ENCODE data around the gene COL19A1. TPM values are rescaled to one million over a fixed set of nuclear protein-coding genes. Genes with fewer than 3 reads are reported as not detected.

Gene COL19A1
- total and polyA plus RNA-seq, 2 of the 13 experiments (the other 11 are each of a cell fraction or from before 2014, with no cell fraction given): not detected

DNA sequence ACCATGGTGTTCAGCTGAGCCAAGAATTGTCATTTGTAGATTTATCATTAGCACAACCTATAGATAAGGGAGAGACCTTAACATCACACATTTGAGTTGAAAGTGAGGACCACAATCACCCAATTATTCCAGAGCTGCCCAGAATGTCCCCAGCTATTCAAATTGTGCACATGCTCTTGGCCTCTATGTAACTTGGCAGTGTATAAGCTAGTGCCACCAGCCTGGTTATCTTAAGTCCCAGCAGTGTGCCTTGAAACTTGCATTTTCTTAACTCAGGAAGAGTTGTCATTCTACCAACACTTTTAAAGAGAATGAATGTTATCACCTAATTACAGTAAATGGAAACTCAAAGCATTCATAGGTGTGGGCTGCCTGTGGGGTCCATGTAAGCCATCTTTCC is 245.4 kb downstream of the COL19A1 start:
- H3K9ac ChIP-seq (ENCODE audit: insufficient read depth, low read depth, low read length): no peak overlapping the region
- in situ Hi-C loops (cut with HindIII; ENCODE audit: extremely low pct_ligation_motif_present, low pct_unique_long_range_greater_than_20kb): loop anchor here (25.0 kb wide), 2 partner anchors 374 to 1474 kb away; partner anchors contain the start of gene ADGRB3
- no TSS peak for BruUV-seq (replicated peaks)

More for the DNA sequence above, 245.4 kb downstream of the COL19A1 start:
- H3K79me2 ChIP-seq (ENCODE audit: insufficient read depth, low read length): no peaks in the 10 kb centered on the region
- TF ChIP-seq ZFP82 (CRISPR knock-in tag; IDR thresholded peaks at IDR 0.05; ENCODE audit: borderline replicate concordance) (no peak), ZNF280B (CRISPR knock-in tag; IDR thresholded peaks at IDR 0.05; ENCODE audit: borderline replicate concordance) (no peak), SRSF4 (IDR thresholded peaks at IDR 0.05; ENCODE audit: low read depth, low read length, poor library complexity, severe bottlenecking) (no peak), NFKB2 (CRISPR knock-in tag; IDR thresholded peaks at IDR 0.05; ENCODE audit: borderline replicate concordance) (no peak), ZNF143 (CRISPR knock-in tag; IDR thresholded peaks at IDR 0.05) (no peak), XBP1 (CRISPR knock-in tag; IDR thresholded peaks at IDR 0.05) (no peak), ZBTB49 (CRISPR knock-in tag; IDR thresholded peaks at IDR 0.05; ENCODE audit: borderline replicate concordance) (no peak), ZNF367 (CRISPR knock-in tag; IDR thresholded peaks at IDR 0.05; ENCODE audit: borderline replicate concordance) (no peak), PTBP1 (IDR thresholded peaks at IDR 0.05; ENCODE audit: low read depth, low read length, poor library complexity, severe bottlenecking) (no peak), ZNF431 (CRISPR knock-in tag; IDR thresholded peaks at IDR 0.05; ENCODE audit: borderline replicate concordance, low read depth) (no peak), MYC (CRISPR knock-in tag; IDR thresholded peaks at IDR 0.05; ENCODE audit: borderline replicate concordance) (no peak), ZNF510 (CRISPR knock-in tag; IDR thresholded peaks at IDR 0.05; ENCODE audit: low read depth) (no peak)
- TF ChIP-seq, protein P1, sequence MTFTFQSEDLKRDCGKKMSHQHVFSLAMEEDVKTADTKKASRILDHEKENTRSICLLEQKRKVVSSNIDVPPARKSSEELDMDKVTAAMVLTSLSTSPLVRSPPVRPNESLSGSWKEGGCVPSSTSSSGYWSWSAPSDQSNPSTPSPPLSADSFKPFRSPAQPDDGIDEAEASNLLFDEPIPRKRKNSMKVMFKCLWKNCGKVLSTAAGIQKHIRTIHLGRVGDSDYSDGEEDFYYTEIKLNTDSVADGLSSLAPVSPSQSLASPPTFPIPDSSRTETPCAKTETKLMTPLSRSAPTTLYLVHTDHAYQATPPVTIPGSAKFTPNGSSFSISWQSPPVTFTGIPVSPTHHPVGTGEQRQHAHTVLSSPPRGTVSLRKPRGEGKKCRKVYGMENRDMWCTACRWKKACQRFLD (CRISPR knock-in tag; IDR thresholded peaks at IDR 0.05; ENCODE audit: borderline replicate concordance): no peak
- TF ChIP-seq, protein P2, sequence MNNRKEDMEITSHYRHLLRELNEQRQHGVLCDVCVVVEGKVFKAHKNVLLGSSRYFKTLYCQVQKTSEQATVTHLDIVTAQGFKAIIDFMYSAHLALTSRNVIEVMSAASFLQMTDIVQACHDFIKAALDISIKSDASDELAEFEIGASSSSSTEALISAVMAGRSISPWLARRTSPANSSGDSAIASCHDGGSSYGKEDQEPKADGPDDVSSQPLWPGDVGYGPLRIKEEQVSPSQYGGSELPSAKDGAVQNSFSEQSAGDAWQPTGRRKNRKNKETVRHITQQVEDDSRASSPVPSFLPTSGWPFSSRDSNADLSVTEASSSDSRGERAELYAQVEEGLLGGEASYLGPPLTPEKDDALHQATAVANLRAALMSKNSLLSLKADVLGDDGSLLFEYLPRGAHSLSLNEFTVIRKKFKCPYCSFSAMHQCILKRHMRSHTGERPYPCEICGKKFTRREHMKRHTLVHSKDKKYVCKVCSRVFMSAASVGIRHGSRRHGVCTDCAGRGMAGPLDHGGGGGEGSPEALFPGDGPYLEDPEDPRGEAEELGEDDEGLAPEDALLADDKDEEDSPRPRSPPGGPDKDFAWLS (CRISPR knock-in tag; IDR thresholded peaks at IDR 0.05; ENCODE audit: borderline replicate concordance): no peak
- H3K27ac ChIP-seq (ENCODE audit: extremely low read length, insufficient read depth, low read length): no peak overlapping the region
- H3K4me1 ChIP-seq (ENCODE audit: insufficient read depth, low read length): no peaks in the 10 kb centered on the region
- intact Hi-C loops (cut with micrococcal nuclease; ENCODE audit: unreplicated experiment): no loop called here
- POLR2A ChIA-PET: no interaction called here
- no peak for FAIRE-seq
- no peaks in the 10 kb centered on the region for H3K9me3 ChIP-seq (ENCODE audit: low read length)
- no peak overlapping the region for H3K4me2 ChIP-seq (ENCODE audit: low read depth, low read length)
- no peak overlapping the region for H2AFZ ChIP-seq (ENCODE audit: low read length)
- no peak overlapping the region for H3K4me3 ChIP-seq (replicated peaks in 1 of 3; ENCODE audit: insufficient read depth in 1 of 3, low read depth in 2 of 3, low read length in 3 of 3)
- CTCF ChIA-PET (ENCODE audit: low intra/inter-chr PET ratio, low total read pairs): no interaction called here
- no peak for ATAC-seq
- H4K20me1 ChIP-seq (ENCODE audit: insufficient read depth, low read length): no peaks in the 10 kb centered on the region
- H3K36me3 ChIP-seq (replicated peaks in 1 of 2; ENCODE audit: control insufficient read depth in 1 of 2, insufficient read depth in 2 of 2, low read length in 2 of 2): no peaks in the 10 kb centered on the region
- no peaks in the 10 kb centered on the region for H3K27me3 ChIP-seq (ENCODE audit: control insufficient read depth in 1 of 2, insufficient read depth in 2 of 2, low read length in 2 of 2)
- DNase-seq (ENCODE audit: low spot score): no peak
